MM.1S (cell line): ENCODE measurements around the gene GRXCR1.

ENCODE experiments used
- DNase-seq: peaks from one replicate; pipeline ENCODE4 v3.0.0-alpha.2; 2015
- H2AFZ ChIP-seq: fragments of 300-600 bp; sonication (generic); 2 replicates; pipeline ENCODE4 v1.6.0; 2016; ENCODE audit warnings: antibody characterized with exemption, low read length
- H3F3A ChIP-seq: fragments of 300-600 bp; sonication (generic); 2 replicates; pipeline ENCODE4 v1.6.1; 2016; ENCODE audit warnings: mild to moderate bottlenecking, antibody characterized with exemption, low read length, moderate library complexity, mixed read lengths; ENCODE audit not compliant: insufficient read depth
- H3K27ac ChIP-seq: fragments of 300-600 bp; sonication (generic); 2 replicates; pipeline ENCODE4 v1.5.1; 2016; ENCODE audit warnings: mild to moderate bottlenecking, low read length
- H3K27me3 ChIP-seq: fragments of 300-600 bp; sonication (generic); replicated peaks from 2 replicates; pipeline ENCODE4 v1.6.0; 2016; ENCODE audit warnings: low read length; ENCODE audit not compliant: insufficient read depth
- H3K36me3 ChIP-seq: fragments of 300-600 bp; sonication (generic); replicated peaks from 2 replicates; pipeline ENCODE4 v1.6.1; 2016; ENCODE audit warnings: mild to moderate bottlenecking, low read length, mixed read lengths; ENCODE audit not compliant: insufficient read depth
- H3K4me1 ChIP-seq: fragments of 300-600 bp; sonication (generic); 2 replicates; pipeline ENCODE4 v1.6.1; 2016; ENCODE audit warnings: low read length, mixed read lengths
- H3K4me2 ChIP-seq: fragments of 300-600 bp; sonication (generic); 2 replicates; pipeline ENCODE4 v1.6.0; 2016; ENCODE audit warnings: low read depth, low read length
- H3K4me3 ChIP-seq: fragments of 300-600 bp; sonication (generic); 2 replicates; pipeline ENCODE4 v1.5.1; 2016; ENCODE audit warnings: low read length, mixed read lengths
- H3K79me2 ChIP-seq: fragments of 300-600 bp; sonication (generic); 2 replicates; pipeline ENCODE4 v1.6.1; 2016; ENCODE audit warnings: mixed run types, low read length, mixed read lengths
- H3K9ac ChIP-seq: fragments of 300-600 bp; sonication (generic); 2 replicates; pipeline ENCODE4 v1.6.1; 2016; ENCODE audit warnings: low read length, mixed read lengths
- H3K9me2 ChIP-seq: fragments of 300-600 bp; sonication (generic); replicated peaks from 2 replicates; pipeline ENCODE4 v1.6.1; 2016; ENCODE audit warnings: mild to moderate bottlenecking, low read length, mixed read lengths; ENCODE audit not compliant: insufficient read depth
- H3K9me3 ChIP-seq: fragments of 300-600 bp; sonication (generic); replicated peaks from 2 replicates; pipeline ENCODE4 v1.6.1; 2016; ENCODE audit warnings: mild to moderate bottlenecking, low read length, mixed read lengths; ENCODE audit not compliant: insufficient read depth
- H4K20me1 ChIP-seq: fragments of 300-600 bp; sonication (generic); 2 replicates; pipeline ENCODE4 v1.6.1; 2016; ENCODE audit warnings: mild to moderate bottlenecking, low read length, moderate library complexity, mixed read lengths; ENCODE audit not compliant: insufficient read depth
- CTCF ChIP-seq: fragments of 300-600 bp; sonication (generic); IDR thresholded peaks from 2 replicates; pipeline ENCODE4 v1.5.1; 2016; ENCODE audit warnings: antibody characterized with exemption, low read length, mixed read lengths
- EZH2 ChIP-seq: fragments of 300-600 bp; sonication (generic); optimal IDR thresholded peaks from 2 replicates; pipeline ENCODE3; 2017; ENCODE audit warnings: low read depth, mild to moderate bottlenecking, antibody characterized with exemption, low read length, mixed read lengths
- EZH2phosphoT487 ChIP-seq: fragments of 300-600 bp; sonication (generic); IDR thresholded peaks from 2 replicates; pipeline ENCODE4 v1.6.1; 2018; ENCODE audit warnings: antibody characterized with exemption, low read length

Gene GRXCR1

GRCh38 chr4:42871261-42871660 is 21.3 kb upstream of the GRXCR1 start:
- H2AFZ ChIP-seq = no peak overlapping the region

GRCh38 chr4:42871671-42872290 is 20.7 kb upstream of the GRXCR1 start:
- H3K9me3 ChIP-seq = no peaks in the 10 kb centered on the region
- DNase-seq = no peak
- no peak overlapping the region for H3K27ac ChIP-seq
- H3K27me3 ChIP-seq = no peaks in the 10 kb centered on the region
- H3K79me2 ChIP-seq = no peaks in the 10 kb centered on the region
- H3K9me2 ChIP-seq = no peaks in the 10 kb centered on the region
- H3K4me3 ChIP-seq = no peak overlapping the region
- H3F3A ChIP-seq = no peaks in the 10 kb centered on the region
- TF ChIP-seq CTCF (no peak), EZH2 (no peak), EZH2phosphoT487 (no peak)
- H3K36me3 ChIP-seq = no peaks in the 10 kb centered on the region
- no peak overlapping the region for H3K9ac ChIP-seq
- H3K4me2 ChIP-seq = no peak overlapping the region
- no peak overlapping the region for H2AFZ ChIP-seq
- H4K20me1 ChIP-seq = no peaks in the 10 kb centered on the region
- no peaks in the 10 kb centered on the region for H3K4me1 ChIP-seq

More at GRCh38 chr4:42871261-42871660, 21.3 kb upstream of the GRXCR1 start:
- H3F3A ChIP-seq = no peaks in the 10 kb centered on the region
- no peak for TF ChIP-seq EZH2
- TF ChIP-seq CTCF = no peak
- no peak for TF ChIP-seq EZH2phosphoT487
- H3K4me1 ChIP-seq = no peaks in the 10 kb centered on the region
- H3K27me3 ChIP-seq = no peaks in the 10 kb centered on the region
- H3K27ac ChIP-seq = no peak overlapping the region
- no peak overlapping the region for H3K4me3 ChIP-seq
- DNase-seq = no peak
- H4K20me1 ChIP-seq = no peaks in the 10 kb centered on the region
- no peaks in the 10 kb centered on the region for H3K9me3 ChIP-seq
- H3K4me2 ChIP-seq = no peak overlapping the region
- no peak overlapping the region for H3K9ac ChIP-seq
- no peaks in the 10 kb centered on the region for H3K79me2 ChIP-seq
- no peaks in the 10 kb centered on the region for H3K36me3 ChIP-seq
- no peaks in the 10 kb centered on the region for H3K9me2 ChIP-seq

- Histone ChIP-seq H3K4me3 (no peak overlapping the region), H3K27ac (no peak overlapping the region), H3K79me2 (no peaks in the 10 kb centered on the region), H3K9ac (no peak overlapping the region), H3K9me3 (no peaks in the 10 kb centered on the region), H3K36me3 (no peaks in the 10 kb centered on the region), H2AFZ (no peak overlapping the region), H3K4me1 (no peaks in the 10 kb centered on the region), H3K27me3 (no peaks in the 10 kb centered on the region), H3F3A (no peaks in the 10 kb centered on the region), H3K4me2 (no peak overlapping the region), H4K20me1 (no peaks in the 10 kb centered on the region), H3K9me2 (no peaks in the 10 kb centered on the region)
- DNase-seq = no peak
- TF ChIP-seq EZH2 (no peak), EZH2phosphoT487 (no peak), CTCF (no peak)
These were observed 13.7 kb upstream of the GRXCR1 start for GRCh38 chr4:42878863-42879262.
